Sigmoid colon (tissue), 7 donors: ENCODE results near the gene XIRP2. TPM values are rescaled to one million over a fixed set of nuclear protein-coding genes. Genes with fewer than 3 reads are reported as not detected.

Experiments used
- DNase-seq: peaks from one replicate; pipeline ENCODE4 v3.0.0-alpha.2; 2019
- H3K27ac ChIP-seq, 4 donors: fragments of 200-600 bp; sonication (generic); one replicate each; pipeline ENCODE4 v1.5.1; 2016 to 2019; ENCODE audit warnings: mild to moderate bottlenecking in 1 of 4
- H3K27me3 ChIP-seq, 3 donors: fragments of 200-600 bp; sonication (generic); one replicate each; pipeline ENCODE4 v1.5.1; 2019; ENCODE audit warnings: mild to moderate bottlenecking in 1 of 3
- H3K36me3 ChIP-seq, 4 donors: fragments of 200-600 bp; sonication (generic); one replicate each; pipeline ENCODE4 v1.5.1; 2016 to 2019
- H3K4me1 ChIP-seq, 4 donors: fragments of 200-600 bp; sonication (generic); one replicate each; pipeline ENCODE4 v1.5.1; 2017 to 2019
- H3K4me3 ChIP-seq, 4 donors: fragments of 200-600 bp; sonication (generic); one replicate each; pipeline ENCODE4 v1.5.1; 2017 to 2019; ENCODE audit warnings: mild to moderate bottlenecking in 2 of 4, moderate library complexity in 1 of 4
- H3K9me3 ChIP-seq, 4 donors: fragments of 200-600 bp in 3 of 4; sonication (generic) in 3 of 4; one replicate each; pipeline versions ENCODE4 v1.5.1 to v1.6.1; 2013 to 2019
- EP300 ChIP-seq, 4 donors: sonication (generic); formaldehyde crosslinking; IDR thresholded peaks; one replicate each; pipeline ENCODE4 v1.6.1; 2017; ENCODE audit warnings: antibody characterized with exemption in 4 of 4
- POLR2A ChIP-seq, 2 donors: fragments of 450-650 bp; IDR thresholded peaks; one replicate each; pipeline ENCODE4 v1.6.1; 2016; ENCODE audit warnings: antibody characterized with exemption in 2 of 2, mild to moderate bottlenecking in 2 of 2, moderate library complexity in 2 of 2
- POLR2AphosphoS5 ChIP-seq, 4 donors: sonication (generic); formaldehyde crosslinking; IDR thresholded peaks; one replicate each; pipeline ENCODE4 v1.6.1; 2017; ENCODE audit warnings: antibody characterized with exemption in 4 of 4
- WGBS, 2 donors: extraction: QIAGEN DNeasy Blood & Tissue Kit; methylation state at CpG; one replicate each; pipeline ENCODE4 v1.1.7; 2013; 5-methylcytosine and 5-hydroxymethylcytosine counted together
- intact Hi-C: fragments of 100-400 bp; cut with DNase I; formaldehyde crosslinking; loops from one replicate; pipeline ENCODE4 v1.15.1; 2023
- polyA plus RNA-seq, 3 donors: library from polyadenylated mRNA; stranded (reverse); fragments of 200-250 nt; gene quantifications; one replicate each; pipeline ENCODE4 v1.2.3, GENCODE V29; 2013
- total RNA-seq, 4 donors: library from RNA; depleted of rRNA; stranded (reverse); fragments of >200 nt; gene quantifications; one replicate each; pipeline ENCODE4 v1.1.0, GENCODE V29; 2016
- TF ChIP-seq, protein P1 (sequence below), 4 experiments: fragments of 450-650 bp in 3 of 4; fragments of 200-600 bp in 1 of 4; IDR thresholded peaks; one replicate each; pipeline ENCODE4 v1.5.1; 2016 to 2019; ENCODE audit warnings: antibody characterized with exemption in 4 of 4, mild to moderate bottlenecking in 3 of 4, moderate library complexity in 2 of 4
- donor health status: healthy with polysubstance abuse.
- donor health status: Bipolar disorder and iron deficiency.
- donor health status: healthy.

XIRP2 gene
- total and polyA plus RNA-seq, 7 donors = under 0.01 to 1.8 (median 0.20) TPM; not detected in 3

DNA sequence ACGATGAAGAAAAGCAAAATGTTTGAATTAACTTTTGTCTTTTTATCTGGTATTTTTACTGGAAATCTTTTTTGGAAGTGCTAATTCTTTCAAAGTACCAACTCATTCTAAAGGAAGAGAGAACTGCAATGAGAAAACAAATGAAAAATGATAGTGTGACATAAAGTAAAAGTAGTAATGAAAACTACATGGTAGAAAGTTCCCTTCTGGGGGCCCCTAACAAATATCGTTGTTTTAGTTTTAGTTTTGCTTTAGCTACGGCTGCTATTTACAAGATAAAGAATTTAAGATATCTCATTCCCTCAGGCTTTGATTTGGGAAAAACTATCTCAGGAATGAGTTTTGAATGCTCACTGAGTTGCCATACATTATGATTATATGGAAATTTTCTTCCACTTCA, 161.4 kb downstream of the XIRP2 start:
- Histone ChIP-seq H3K4me1 (peaks cover 0 to 7% (median 3%) of the 10 kb centered on the region in 4 donors), H3K27me3 (no peaks in the 10 kb centered on the region), H3K36me3 (no peaks in the 10 kb centered on the region), H3K4me3 (no peak overlapping the region), H3K27ac (no peak overlapping the region), H3K9me3 (no peaks in the 10 kb centered on the region)
- intact Hi-C loops = no loop called here
- no peak for TF ChIP-seq POLR2AphosphoS5 (IDR thresholded peaks at IDR 0.05)
- no peak for TF ChIP-seq POLR2A (IDR thresholded peaks at IDR 0.05)
- TF ChIP-seq EP300 (IDR thresholded peaks at IDR 0.05) = no peak
- TF ChIP-seq, protein P1, sequence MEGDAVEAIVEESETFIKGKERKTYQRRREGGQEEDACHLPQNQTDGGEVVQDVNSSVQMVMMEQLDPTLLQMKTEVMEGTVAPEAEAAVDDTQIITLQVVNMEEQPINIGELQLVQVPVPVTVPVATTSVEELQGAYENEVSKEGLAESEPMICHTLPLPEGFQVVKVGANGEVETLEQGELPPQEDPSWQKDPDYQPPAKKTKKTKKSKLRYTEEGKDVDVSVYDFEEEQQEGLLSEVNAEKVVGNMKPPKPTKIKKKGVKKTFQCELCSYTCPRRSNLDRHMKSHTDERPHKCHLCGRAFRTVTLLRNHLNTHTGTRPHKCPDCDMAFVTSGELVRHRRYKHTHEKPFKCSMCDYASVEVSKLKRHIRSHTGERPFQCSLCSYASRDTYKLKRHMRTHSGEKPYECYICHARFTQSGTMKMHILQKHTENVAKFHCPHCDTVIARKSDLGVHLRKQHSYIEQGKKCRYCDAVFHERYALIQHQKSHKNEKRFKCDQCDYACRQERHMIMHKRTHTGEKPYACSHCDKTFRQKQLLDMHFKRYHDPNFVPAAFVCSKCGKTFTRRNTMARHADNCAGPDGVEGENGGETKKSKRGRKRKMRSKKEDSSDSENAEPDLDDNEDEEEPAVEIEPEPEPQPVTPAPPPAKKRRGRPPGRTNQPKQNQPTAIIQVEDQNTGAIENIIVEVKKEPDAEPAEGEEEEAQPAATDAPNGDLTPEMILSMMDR (IDR thresholded peaks at IDR 0.05) = no peak
- no peak for DNase-seq
- WGBS, 2 donors = 72 to 78% methylated on average over 3 of the region's 3 CpGs

- intact Hi-C loops = no loop called here
- TF ChIP-seq, protein P1 (IDR thresholded peaks at IDR 0.05) = no peak
- TF ChIP-seq POLR2A (IDR thresholded peaks at IDR 0.05) = no peak
- TF ChIP-seq POLR2AphosphoS5 (IDR thresholded peaks at IDR 0.05) = no peak
- TF ChIP-seq EP300 (IDR thresholded peaks at IDR 0.05) = no peak
- WGBS, 2 donors = 85% methylated on average over 1 of the region's 1 CpG
These were observed 164.5 kb downstream of the XIRP2 start for GRCh38 chr2:167052825-167053224.

GRCh38 chr2:167054881-167055280, 166.6 kb downstream of the XIRP2 start:
- H3K36me3 ChIP-seq = no peaks in the 10 kb centered on the region
- WGBS, 2 donors = 86 to 89% methylated on average over 3 of the region's 3 CpGs
- H3K9me3 ChIP-seq = peaks cover 0 to 2% (median 0%) of the 10 kb centered on the region in 4 donors
- H3K27ac ChIP-seq = no peak overlapping the region
- no peaks in the 10 kb centered on the region for H3K27me3 ChIP-seq
- intact Hi-C loops = no loop called here
- TF ChIP-seq, protein P1 (IDR thresholded peaks at IDR 0.05) = no peak
- TF ChIP-seq EP300 (IDR thresholded peaks at IDR 0.05) (no peak), POLR2A (IDR thresholded peaks at IDR 0.05) (no peak), POLR2AphosphoS5 (IDR thresholded peaks at IDR 0.05) (no peak)
- no peak overlapping the region for H3K4me3 ChIP-seq
- peaks cover 0 to 17% (median 6%) of the 10 kb centered on the region in 4 donors for H3K4me1 ChIP-seq
- DNase-seq = no peak

More at GRCh38 chr2:167052825-167053224, 164.5 kb downstream of the XIRP2 start:
- peaks cover 0 to 17% (median 6%) of the 10 kb centered on the region in 4 donors for H3K4me1 ChIP-seq
- no peak for DNase-seq
- no peak overlapping the region for H3K4me3 ChIP-seq
- peak overlapping the region in 1 of 4 donors; percentile 8 for H3K27ac ChIP-seq
- no peaks in the 10 kb centered on the region for H3K36me3 ChIP-seq
- no peaks in the 10 kb centered on the region for H3K27me3 ChIP-seq
- no peaks in the 10 kb centered on the region for H3K9me3 ChIP-seq

GRCh38 chr2:167057446-167057845, 169.2 kb downstream of the XIRP2 start:
- H3K4me1 ChIP-seq = peaks cover 0 to 17% (median 5%) of the 10 kb centered on the region in 4 donors
- H3K4me3 ChIP-seq = no peak overlapping the region
- no peaks in the 10 kb centered on the region for H3K36me3 ChIP-seq
- no peak overlapping the region for H3K27ac ChIP-seq
- no peak for TF ChIP-seq EP300 (IDR thresholded peaks at IDR 0.05)
- TF ChIP-seq POLR2A (IDR thresholded peaks at IDR 0.05) = no peak
- no peak for TF ChIP-seq POLR2AphosphoS5 (IDR thresholded peaks at IDR 0.05)
- TF ChIP-seq, protein P1 (IDR thresholded peaks at IDR 0.05) = no peak
- no peak for DNase-seq
- peaks cover 0 to 2% (median 0%) of the 10 kb centered on the region in 4 donors for H3K9me3 ChIP-seq
- intact Hi-C loops = no loop called here
- H3K27me3 ChIP-seq = no peaks in the 10 kb centered on the region
- 86% methylated on average over 4 of the region's 4 CpGs for WGBS, 2 donors

- intact Hi-C loops = no loop called here
- 90 to 93% methylated on average over 10 of the region's 10 CpGs for WGBS, 2 donors
- Histone ChIP-seq H3K36me3 (no peaks in the 10 kb centered on the region), H3K27ac (no peak overlapping the region), H3K9me3 (peaks cover 0 to 2% (median 0%) of the 10 kb centered on the region in 4 donors), H3K4me1 (peaks cover 0 to 14% (median 3%) of the 10 kb centered on the region in 4 donors), H3K4me3 (no peak overlapping the region), H3K27me3 (no peaks in the 10 kb centered on the region)
- DNase-seq = no peak
- TF ChIP-seq, protein P1 (IDR thresholded peaks at IDR 0.05) = no peak
- no peak for TF ChIP-seq POLR2AphosphoS5 (IDR thresholded peaks at IDR 0.05)
- TF ChIP-seq POLR2A (IDR thresholded peaks at IDR 0.05) = no peak
- no peak for TF ChIP-seq EP300 (IDR thresholded peaks at IDR 0.05)
These were observed 170.9 kb downstream of the XIRP2 start for GRCh38 chr2:167059173-167059572.
